ENCODE results near the gene SYNE2. TPM values are rescaled to one million over a fixed set of nuclear protein-coding genes. Genes with fewer than 3 reads are reported as not detected.

Gene SYNE2
- total RNA-seq, 1 experiment from 2014 or later: 71.1 TPM

- CTCF ChIA-PET: interaction anchor here (0.5 kb wide), 1 partner anchor 107 kb away, joined by 3 read pairs; no protein-coding TSS in a partner anchor
- H3K27me3 Mint-ChIP-seq (ENCODE audit: low read depth): no peaks in the 10 kb centered on the region
Observed at GRCh38 chr14:64174922-64175782, 322.3 kb downstream of the SYNE2 start.

GRCh38 chr14:64176330-64176729 is 323.5 kb downstream of the SYNE2 start:
- ATAC-seq (no peak), DNase-seq (ENCODE audit: low spot score) (no peak)
- no peaks in the 10 kb centered on the region for H3K27me3 Mint-ChIP-seq (ENCODE audit: low read depth)
- H3K9me3 Mint-ChIP-seq: no peaks in the 10 kb centered on the region
- H3K36me3 Mint-ChIP-seq: peaks cover 27% of the 10 kb centered on the region
- no peak overlapping the region for H3K4me3 Mint-ChIP-seq
- peaks cover 9% of the 10 kb centered on the region for H3K4me1 Mint-ChIP-seq
- 0 out of 2 replicates have a peak overlapping the region, but pooled peaks have one; percentile 0 for H3K27ac Mint-ChIP-seq
- ChIA-PET CTCF (no interaction called here), POLR2A (no interaction called here)
- TF ChIP-seq GTF2I (CRISPR knock-in tag; conservative IDR thresholded peaks at IDR 0.05) (no peak), AFF4 (CRISPR knock-in tag; IDR thresholded peaks at IDR 0.05; ENCODE audit: borderline replicate concordance) (no peak), CTCF (IDR thresholded peaks at IDR 0.05) (no peak), NR2C2 (CRISPR knock-in tag; IDR thresholded peaks at IDR 0.05) (no peak), SMAD3 (CRISPR knock-in tag; IDR thresholded peaks at IDR 0.05; ENCODE audit: borderline replicate concordance) (no peak), ZNF317 (CRISPR knock-in tag; IDR thresholded peaks at IDR 0.05; ENCODE audit: borderline replicate concordance, low read depth) (no peak)

More at GRCh38 chr14:64174922-64175782, 322.3 kb downstream of the SYNE2 start:
- peaks cover 25% of the 10 kb centered on the region for H3K36me3 Mint-ChIP-seq
- TF ChIP-seq PRDM15 (CRISPR knock-in tag; IDR thresholded peaks at IDR 0.05) (no peak), MAX (CRISPR knock-in tag; IDR thresholded peaks at IDR 0.05) (no peak), SP1 (CRISPR knock-in tag; conservative IDR thresholded peaks at IDR 0.05) (no peak), CDX4 (CRISPR knock-in tag; IDR thresholded peaks at IDR 0.05; ENCODE audit: borderline replicate concordance) (no peak), E2F4 (CRISPR knock-in tag; IDR thresholded peaks at IDR 0.05; ENCODE audit: borderline replicate concordance, low read depth) (no peak), ELF4 (CRISPR knock-in tag; IDR thresholded peaks at IDR 0.05; ENCODE audit: low read depth) (no peak), ZNF317 (CRISPR knock-in tag; IDR thresholded peaks at IDR 0.05; ENCODE audit: borderline replicate concordance, low read depth) (no peak), NR1H2 (CRISPR knock-in tag; IDR thresholded peaks at IDR 0.05) (no peak), PREB (CRISPR knock-in tag; IDR thresholded peaks at IDR 0.05; ENCODE audit: borderline replicate concordance) (no peak), JAZF1 (CRISPR knock-in tag; IDR thresholded peaks at IDR 0.05) (no peak)
- peaks cover 9% of the 10 kb centered on the region for H3K4me1 Mint-ChIP-seq
- DNase-seq (ENCODE audit: low spot score) (no peak), ATAC-seq (no peak)
- no peaks in the 10 kb centered on the region for H3K9me3 Mint-ChIP-seq
- H3K27ac Mint-ChIP-seq: no peak overlapping the region
- POLR2A ChIA-PET: interaction anchor here (0.6 kb wide), 1 partner anchor 258 kb away, joined by 3 read pairs; no protein-coding TSS in a partner anchor
- H3K4me3 Mint-ChIP-seq: no peak overlapping the region
